Uterus (tissue), 2 donors: Measurements from ENCODE around the gene RLN3.

ENCODE experiments used
- CTCF ChIP-seq, 4 experiments: fragments of 200-600 bp in 2 of 4; fragments of 450-650 bp in 2 of 4; sonication (generic) in 2 of 4; IDR thresholded peaks; one replicate each; pipeline ENCODE4 v1.5.1; 2016 to 2019; ENCODE audit warnings: antibody characterized with exemption in 4 of 4, mild to moderate bottlenecking in 2 of 4, moderate library complexity in 1 of 4
- POLR2A ChIP-seq, 2 donors: fragments of 450-650 bp; IDR thresholded peaks; one replicate each; pipeline ENCODE4 v1.6.1; 2016; ENCODE audit warnings: antibody characterized with exemption in 2 of 2, mild to moderate bottlenecking in 1 of 2, moderate library complexity in 1 of 2

- no peak for TF ChIP-seq CTCF (IDR thresholded peaks at IDR 0.05)
- TF ChIP-seq POLR2A (IDR thresholded peaks at IDR 0.05) = no peak
Measured at GRCh38 chr19:14019100-14019499, 8.8 kb upstream of the RLN3 start.
